ENCODE measurements around the gene GLB1L3. TPM values are rescaled to one million over a fixed set of nuclear protein-coding genes. Genes with fewer than 3 reads are reported as not detected.

GLB1L3 gene
- total RNA-seq, 2 donors from 2014 or later: 7.8 to 14.5 TPM

- H3K9me3 ChIP-seq: no peaks in the 10 kb centered on the region
- no peaks in the 10 kb centered on the region for H3K36me3 ChIP-seq
- intact Hi-C loops (cut with DNase I): no loop called here
- TF ChIP-seq CTCF (IDR thresholded peaks at IDR 0.05) (no peak), POLR2A (IDR thresholded peaks at IDR 0.05) (no peak)
- no peaks in the 10 kb centered on the region for H3K4me1 ChIP-seq (replicated peaks)
- no peak overlapping the region for H3K4me3 ChIP-seq
- H3K27ac ChIP-seq: no peak overlapping the region
- H3K27me3 ChIP-seq (replicated peaks; ENCODE audit: insufficient read depth): no peaks in the 10 kb centered on the region
- 85% methylated on average over 7 of the region's 7 CpGs for WGBS
- DNase-seq (ENCODE audit: low spot score): no peak
These were observed 39.2 kb upstream of the GLB1L3 start for GRCh38 chr11:134236834-134237556.

- H3K36me3 ChIP-seq: no peaks in the 10 kb centered on the region
- no peak overlapping the region for H3K27ac ChIP-seq
- no peaks in the 10 kb centered on the region for H3K27me3 ChIP-seq (replicated peaks; ENCODE audit: insufficient read depth)
- H3K4me3 ChIP-seq: no peak overlapping the region
- no peaks in the 10 kb centered on the region for H3K4me1 ChIP-seq (replicated peaks)
- H3K9me3 ChIP-seq: no peaks in the 10 kb centered on the region
- no peak for TF ChIP-seq POLR2A (IDR thresholded peaks at IDR 0.05)
- no peak for TF ChIP-seq CTCF (IDR thresholded peaks at IDR 0.05)
- no peak for TF ChIP-seq POLR2AphosphoS5 (IDR thresholded peaks at IDR 0.05)
- no peak for DNase-seq (ENCODE audit: low spot score)
- WGBS: 84% methylated on average over 11 of the region's 11 CpGs
- intact Hi-C loops (cut with DNase I): no loop called here
These were observed 38.6 kb upstream of the GLB1L3 start for GRCh38 chr11:134237557-134237922.

GRCh38 chr11:134238956-134239355 lies 37.2 kb upstream of the GLB1L3 start:
- no peak overlapping the region for H3K4me3 ChIP-seq
- H3K4me1 ChIP-seq (replicated peaks): no peaks in the 10 kb centered on the region
- no peaks in the 10 kb centered on the region for H3K9me3 ChIP-seq
- no peaks in the 10 kb centered on the region for H3K27me3 ChIP-seq (replicated peaks; ENCODE audit: insufficient read depth)
- no peak for DNase-seq (ENCODE audit: low spot score)
- no peaks in the 10 kb centered on the region for H3K36me3 ChIP-seq
- no peak overlapping the region for H3K27ac ChIP-seq
- TF ChIP-seq CTCF (IDR thresholded peaks at IDR 0.05) (no peak), POLR2A (IDR thresholded peaks at IDR 0.05) (no peak)
- intact Hi-C loops (cut with DNase I): no loop called here
- 95% methylated on average over 5 of the region's 5 CpGs for WGBS

- Histone ChIP-seq H3K27ac (no peak overlapping the region), H3K36me3 (no peaks in the 10 kb centered on the region), H3K4me1 (replicated peaks) (no peaks in the 10 kb centered on the region), H3K9me3 (no peaks in the 10 kb centered on the region), H3K27me3 (replicated peaks; ENCODE audit: insufficient read depth) (no peaks in the 10 kb centered on the region), H3K4me3 (no peak overlapping the region)
- no peak for TF ChIP-seq CTCF (IDR thresholded peaks at IDR 0.05)
- TF ChIP-seq POLR2AphosphoS5 (IDR thresholded peaks at IDR 0.05): no peak
- TF ChIP-seq POLR2A (IDR thresholded peaks at IDR 0.05): no peak
- no peak for DNase-seq (ENCODE audit: low spot score)
- WGBS: 69% methylated on average over 6 of the region's 6 CpGs
- intact Hi-C loops (cut with DNase I): no loop called here
These were observed 35.6 kb upstream of the GLB1L3 start for GRCh38 chr11:134240592-134240991.

- Histone ChIP-seq H3K4me1 (replicated peaks) (no peaks in the 10 kb centered on the region), H3K27me3 (replicated peaks; ENCODE audit: insufficient read depth) (no peaks in the 10 kb centered on the region), H3K36me3 (no peaks in the 10 kb centered on the region), H3K9me3 (no peaks in the 10 kb centered on the region), H3K4me3 (no peak overlapping the region), H3K27ac (no peak overlapping the region)
- TF ChIP-seq POLR2A (IDR thresholded peaks at IDR 0.05) (no peak), CTCF (IDR thresholded peaks at IDR 0.05) (no peak), POLR2AphosphoS5 (IDR thresholded peaks at IDR 0.05) (no peak)
- intact Hi-C loops (cut with DNase I): no loop called here
- WGBS: 80% methylated on average over 9 of the region's 9 CpGs
- no peak for DNase-seq (ENCODE audit: low spot score)
These were observed 33.8 kb upstream of the GLB1L3 start for GRCh38 chr11:134242376-134242775.
